SK-N-SH treated with all-trans-retinoic acid at 6 μM for 48 hours (cell line): ENCODE results near the gene KLHL17.

ENCODE experiments used
- OSR1 ChIP-seq: fragments of 250-450 bp; sonication (Bioruptor Pico); IDR thresholded peaks from 2 replicates; pipeline ENCODE4 v1.8.0; 2022; ENCODE audit warnings: moderate library complexity, mild to moderate bottlenecking, inconsistent platforms
- PPARA ChIP-seq: fragments of 250-450 bp; sonication (Bioruptor Pico); IDR thresholded peaks from 2 replicates; pipeline ENCODE4 v1.5.0; 2020; ENCODE audit warnings: mild to moderate bottlenecking, borderline replicate concordance
- SNAI2 ChIP-seq: fragments of 250-450 bp; sonication (Bioruptor Pico); IDR thresholded peaks from 2 replicates; pipeline ENCODE4 v1.5.0; 2020; ENCODE audit warnings: mild to moderate bottlenecking, moderate library complexity
- TCF4 ChIP-seq: fragments of 250-450 bp; sonication (Bioruptor Pico); IDR thresholded peaks from 2 replicates; pipeline ENCODE4 v1.8.0; 2021; ENCODE audit warnings: mild to moderate bottlenecking, moderate library complexity, borderline replicate concordance
- TOX ChIP-seq: fragments of 250-450 bp; sonication (Bioruptor Pico); IDR thresholded peaks from 2 replicates; pipeline ENCODE4 v1.8.0; 2021; ENCODE audit warnings: mild to moderate bottlenecking, moderate library complexity, borderline replicate concordance
- ZC3H10 ChIP-seq: fragments of 250-450 bp; sonication (Bioruptor Pico); IDR thresholded peaks from 2 replicates; pipeline ENCODE4 v1.5.1; 2021; ENCODE audit warnings: mild to moderate bottlenecking, moderate library complexity
- ZFP3 ChIP-seq: fragments of 250-450 bp; sonication (Bioruptor Pico); IDR thresholded peaks from 2 replicates; pipeline ENCODE4 v1.5.0; 2020; ENCODE audit warnings: mild to moderate bottlenecking, moderate library complexity
- TF ChIP-seq, protein P1 (sequence below): fragments of 250-450 bp; sonication (Bioruptor Pico); IDR thresholded peaks from 2 replicates; pipeline ENCODE4 v1.8.0; 2020; ENCODE audit warnings: mild to moderate bottlenecking, moderate library complexity, borderline replicate concordance

DNA sequence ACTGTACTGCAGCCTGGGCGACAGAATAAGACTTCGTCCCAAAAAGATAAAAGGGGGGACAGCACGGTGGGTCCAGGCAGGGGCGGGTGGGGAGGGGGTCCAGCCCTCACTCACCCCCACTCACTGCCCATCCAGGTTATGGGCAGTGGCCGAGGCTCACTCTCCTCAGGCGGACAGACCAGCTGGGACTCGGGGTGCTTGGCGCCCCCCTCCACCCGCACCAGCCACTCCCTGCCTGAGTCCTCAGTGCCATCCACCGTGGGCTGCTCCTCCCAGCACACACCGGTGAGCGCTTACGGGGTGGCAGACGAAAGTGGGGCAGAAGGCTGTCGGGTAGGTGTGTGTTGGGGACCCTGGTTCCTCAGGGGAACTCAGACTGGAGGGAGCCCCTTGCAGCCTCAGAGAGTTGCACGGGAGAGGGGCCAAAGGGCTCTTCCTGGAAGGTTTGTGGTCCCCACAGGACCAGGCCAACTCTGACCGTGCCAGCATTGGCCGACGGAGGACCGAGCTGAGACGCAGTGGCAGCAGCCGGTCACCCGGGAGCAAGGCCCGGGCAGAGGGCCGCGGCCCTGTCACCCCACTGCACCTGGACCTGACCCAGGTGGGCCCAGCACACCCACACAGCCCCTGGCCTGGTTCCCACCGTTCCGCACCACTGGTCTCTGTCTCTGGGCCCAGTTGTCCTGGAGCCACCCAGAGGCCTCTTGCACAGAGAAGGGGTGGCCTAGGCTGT is 12.5 kb downstream of the KLHL17 start:
- TF ChIP-seq SNAI2 (CRISPR knock-in tag) (no peak), TOX (no peak), PPARA (no peak), ZC3H10 (no peak), ZFP3 (CRISPR knock-in tag) (no peak), TCF4 (CRISPR knock-in tag) (no peak), OSR1 (no peak)
- TF ChIP-seq, protein P1, sequence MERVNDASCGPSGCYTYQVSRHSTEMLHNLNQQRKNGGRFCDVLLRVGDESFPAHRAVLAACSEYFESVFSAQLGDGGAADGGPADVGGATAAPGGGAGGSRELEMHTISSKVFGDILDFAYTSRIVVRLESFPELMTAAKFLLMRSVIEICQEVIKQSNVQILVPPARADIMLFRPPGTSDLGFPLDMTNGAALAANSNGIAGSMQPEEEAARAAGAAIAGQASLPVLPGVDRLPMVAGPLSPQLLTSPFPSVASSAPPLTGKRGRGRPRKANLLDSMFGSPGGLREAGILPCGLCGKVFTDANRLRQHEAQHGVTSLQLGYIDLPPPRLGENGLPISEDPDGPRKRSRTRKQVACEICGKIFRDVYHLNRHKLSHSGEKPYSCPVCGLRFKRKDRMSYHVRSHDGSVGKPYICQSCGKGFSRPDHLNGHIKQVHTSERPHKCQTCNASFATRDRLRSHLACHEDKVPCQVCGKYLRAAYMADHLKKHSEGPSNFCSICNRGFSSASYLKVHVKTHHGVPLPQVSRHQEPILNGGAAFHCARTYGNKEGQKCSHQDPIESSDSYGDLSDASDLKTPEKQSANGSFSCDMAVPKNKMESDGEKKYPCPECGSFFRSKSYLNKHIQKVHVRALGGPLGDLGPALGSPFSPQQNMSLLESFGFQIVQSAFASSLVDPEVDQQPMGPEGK (CRISPR knock-in tag), result no peak
